ENCODE results near the gene JPT1. TPM values are rescaled to one million over a fixed set of nuclear protein-coding genes. Genes with fewer than 3 reads are reported as not detected.

The JPT1 gene
- total RNA-seq (ENCODE audit: unreplicated experiment), result 642 TPM
- long read RNA-seq, partial matches to known transcripts, result 0 of 23 reads
- long read RNA-seq, other reads (novel, unspliced or antisense), result 23 of 23 reads

DNA sequence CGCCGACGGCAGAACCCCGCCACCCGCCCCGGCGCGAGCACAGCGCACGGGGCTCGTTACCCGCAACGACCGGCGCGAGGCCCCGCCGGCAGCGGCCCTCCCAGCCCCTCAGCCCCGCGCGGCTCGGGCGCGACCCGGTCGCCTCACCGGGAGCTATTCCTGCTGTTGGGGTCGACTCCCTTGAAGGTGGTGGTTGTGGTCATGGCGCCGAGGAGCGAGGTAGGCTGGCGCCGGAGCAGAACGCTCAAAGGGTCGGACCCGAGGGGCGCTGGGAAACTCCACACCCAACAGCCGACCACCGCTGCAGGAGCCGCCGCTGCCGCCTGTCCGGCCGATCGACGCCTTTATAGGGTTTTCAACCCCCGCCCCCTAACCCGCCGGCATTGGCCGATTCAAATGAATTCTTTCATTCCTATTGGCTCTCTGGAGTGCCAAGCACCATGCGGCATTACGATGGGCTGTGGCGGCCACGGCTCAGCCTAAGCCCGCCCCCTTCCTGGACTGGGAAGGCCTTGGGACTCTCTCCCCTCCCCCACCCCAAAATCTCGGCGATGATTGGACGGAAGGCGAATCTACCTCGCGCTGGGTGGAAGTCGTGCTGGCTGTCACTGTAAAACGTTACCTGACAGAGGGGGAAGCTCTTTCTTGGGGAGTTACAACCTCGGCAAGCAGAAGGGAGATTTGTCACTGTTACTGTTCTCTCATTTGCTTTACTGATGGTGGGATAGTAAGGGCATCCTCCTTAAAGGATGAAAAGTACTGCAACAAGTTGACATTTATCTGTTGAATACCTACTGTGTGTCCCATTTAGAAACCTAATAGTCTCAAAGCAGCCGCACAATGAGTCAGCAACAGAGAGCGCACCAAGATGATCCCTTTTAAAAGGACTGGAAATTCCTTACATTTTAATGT lies at the start of gene JPT1:
Gene JPT1 (minus strand): TSS at position 318 of the 912 bp plus-strand sequence. CDS start 115 bp downstream, at position 203.
- Mint-ChIP-seq H3K36me3 (ENCODE audit: unreplicated experiment) (peaks cover 10% of the 10 kb centered on the region), H3K27me3 (ENCODE audit: unreplicated experiment) (peaks cover 25% of the 10 kb centered on the region), H3K9me3 (ENCODE audit: unreplicated experiment) (peaks cover 24% of the 10 kb centered on the region), H3K27ac (ENCODE audit: unreplicated experiment) (peak within 1 kb of the TSS; percentile 99), H3K4me3 (ENCODE audit: unreplicated experiment) (peak within 1 kb of the TSS; percentile 99), H3K4me1 (ENCODE audit: low read depth, unreplicated experiment) (peaks cover 8% of the 10 kb centered on the region)
- no peak for TF ChIP-seq CTCF (IDR thresholded peaks at IDR 0.05; ENCODE audit: partially characterized antibody, unreplicated experiment)
- DNase-seq, result peak; percentile 97

GRCh38 chr17:75199886-75200618 lies 45.7 kb upstream of the JPT1 start:
- TF ChIP-seq CTCF (IDR thresholded peaks at IDR 0.05; ENCODE audit: partially characterized antibody, unreplicated experiment), result no peak
- Mint-ChIP-seq H3K36me3 (ENCODE audit: unreplicated experiment) (no peaks in the 10 kb centered on the region), H3K27me3 (ENCODE audit: unreplicated experiment) (no peaks in the 10 kb centered on the region), H3K9me3 (ENCODE audit: unreplicated experiment) (no peaks in the 10 kb centered on the region), H3K27ac (ENCODE audit: unreplicated experiment) (no peak overlapping the region), H3K4me1 (ENCODE audit: low read depth, unreplicated experiment) (no peaks in the 10 kb centered on the region), H3K4me3 (ENCODE audit: unreplicated experiment) (no peak overlapping the region)
- no peak for DNase-seq

GRCh38 chr17:75194879-75195278 lies 40.6 kb upstream of the JPT1 start:
- H3K27ac Mint-ChIP-seq (ENCODE audit: unreplicated experiment), result no peak overlapping the region
- no peak for DNase-seq
- no peaks in the 10 kb centered on the region for H3K36me3 Mint-ChIP-seq (ENCODE audit: unreplicated experiment)
- H3K4me1 Mint-ChIP-seq (ENCODE audit: low read depth, unreplicated experiment), result no peaks in the 10 kb centered on the region
- H3K9me3 Mint-ChIP-seq (ENCODE audit: unreplicated experiment), result no peaks in the 10 kb centered on the region
- no peak for TF ChIP-seq CTCF (IDR thresholded peaks at IDR 0.05; ENCODE audit: partially characterized antibody, unreplicated experiment)
- H3K4me3 Mint-ChIP-seq (ENCODE audit: unreplicated experiment), result no peak overlapping the region
- H3K27me3 Mint-ChIP-seq (ENCODE audit: unreplicated experiment), result no peaks in the 10 kb centered on the region

DNA sequence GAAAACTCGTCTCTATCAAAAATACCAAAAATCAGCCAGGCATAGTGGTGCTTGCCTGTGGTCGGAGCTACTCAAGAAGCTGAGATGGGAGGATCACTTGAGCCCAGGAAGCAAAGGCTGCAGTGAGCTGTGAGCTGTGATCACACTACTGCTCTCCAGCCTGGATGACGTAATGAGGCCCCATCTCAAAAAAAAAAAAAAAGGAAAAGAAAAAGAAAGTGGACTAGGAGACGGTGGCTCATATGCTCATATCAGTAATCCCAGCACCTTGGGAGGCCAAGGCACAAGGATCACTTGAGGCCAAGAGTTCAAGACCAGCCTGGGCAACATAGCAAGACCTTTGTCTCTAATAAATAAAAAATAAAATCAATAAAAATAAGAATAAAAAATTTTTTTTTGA lies 37.3 kb upstream of the JPT1 start:
- no peaks in the 10 kb centered on the region for H3K36me3 Mint-ChIP-seq (ENCODE audit: unreplicated experiment)
- H3K27ac Mint-ChIP-seq (ENCODE audit: unreplicated experiment), result no peak overlapping the region
- H3K4me1 Mint-ChIP-seq (ENCODE audit: low read depth, unreplicated experiment), result no peaks in the 10 kb centered on the region
- H3K27me3 Mint-ChIP-seq (ENCODE audit: unreplicated experiment), result no peaks in the 10 kb centered on the region
- H3K9me3 Mint-ChIP-seq (ENCODE audit: unreplicated experiment), result no peaks in the 10 kb centered on the region
- H3K4me3 Mint-ChIP-seq (ENCODE audit: unreplicated experiment), result peak overlapping the region; percentile 15
- no peak for DNase-seq
- no peak for TF ChIP-seq CTCF (IDR thresholded peaks at IDR 0.05; ENCODE audit: partially characterized antibody, unreplicated experiment)
